ENCODE measurements around the gene CYP46A1.

The CYP46A1 gene

GRCh38 chr14:99690636-99691035 lies 6.5 kb downstream of the CYP46A1 start:
- DNase-seq, result no peak

GRCh38 chr14:99691111-99691885 lies 7.2 kb downstream of the CYP46A1 start:
- no peak for DNase-seq

- no peak for DNase-seq
These were observed 9.8 kb downstream of the CYP46A1 start for GRCh38 chr14:99693918-99694317.

- no peak for DNase-seq
These were observed 12.8 kb downstream of the CYP46A1 start for GRCh38 chr14:99696929-99697328.

GRCh38 chr14:99698236-99698635 lies 14.1 kb downstream of the CYP46A1 start:
- no peak for DNase-seq

- DNase-seq, result no peak
These were observed 14.5 kb downstream of the CYP46A1 start for GRCh38 chr14:99698642-99699041.

- no peak for DNase-seq
These were observed 15.1 kb downstream of the CYP46A1 start for GRCh38 chr14:99699085-99699760.

GRCh38 chr14:99699861-99700260 lies 15.8 kb downstream of the CYP46A1 start:
- no peak for DNase-seq

- no peak for DNase-seq
These were observed 16.3 kb downstream of the CYP46A1 start for GRCh38 chr14:99700379-99700778.

- DNase-seq, result no peak
These were observed 17.2 kb downstream of the CYP46A1 start for GRCh38 chr14:99701260-99701659.

GRCh38 chr14:99702115-99702514 lies 18.0 kb downstream of the CYP46A1 start:
- DNase-seq, result no peak

GRCh38 chr14:99703381-99703780 lies 19.3 kb downstream of the CYP46A1 start:
- no peak for DNase-seq

GRCh38 chr14:99704037-99704436 lies 19.9 kb downstream of the CYP46A1 start:
- no peak for DNase-seq

GRCh38 chr14:99706107-99706900 lies 22.2 kb downstream of the CYP46A1 start:
- DNase-seq, result no peak

GRCh38 chr14:99707420-99707819 lies 23.3 kb downstream of the CYP46A1 start:
- DNase-seq, result no peak

GRCh38 chr14:99707921-99708320 lies 23.8 kb downstream of the CYP46A1 start:
- no peak for DNase-seq

- DNase-seq, result no peak
These were observed 24.4 kb downstream of the CYP46A1 start for GRCh38 chr14:99708449-99708848.

- no peak for DNase-seq
These were observed 29.9 kb downstream of the CYP46A1 start for GRCh38 chr14:99713972-99714371.

GRCh38 chr14:99715266-99716000 lies 31.3 kb downstream of the CYP46A1 start:
- no peak for DNase-seq

GRCh38 chr14:99716091-99716849 lies 32.2 kb downstream of the CYP46A1 start:
- DNase-seq, result no peak

- DNase-seq, result no peak
These were observed 33.0 kb downstream of the CYP46A1 start for GRCh38 chr14:99716850-99717681.
